Endothelial cell (in vitro differentiated cells): ENCODE measurements around the gene ATAD2B. TPM values are rescaled to one million over a fixed set of nuclear protein-coding genes. Genes with fewer than 3 reads are reported as not detected.

Experiments used
- DNase-seq: peaks from one replicate; pipeline ENCODE4 v3.0.0; 2021; ENCODE audit warnings: low spot score
- H3K27ac Mint-ChIP-seq: one replicate; pipeline ENCODE4 v1.8.0; 2021; ENCODE audit warnings: mixed read lengths, inconsistent platforms; ENCODE audit not compliant: unreplicated experiment
- H3K27me3 Mint-ChIP-seq: one replicate; pipeline ENCODE4 v1.8.0; 2021; ENCODE audit warnings: mild to moderate bottlenecking, moderate library complexity, mixed read lengths, inconsistent platforms; ENCODE audit not compliant: unreplicated experiment
- H3K36me3 Mint-ChIP-seq: one replicate; pipeline ENCODE4 v1.8.0; 2021; ENCODE audit warnings: mild to moderate bottlenecking, low read depth, mixed read lengths, inconsistent platforms; ENCODE audit not compliant: unreplicated experiment
- H3K4me1 Mint-ChIP-seq: one replicate; pipeline ENCODE4 v1.8.0; 2021; ENCODE audit warnings: mild to moderate bottlenecking, mixed read lengths, inconsistent platforms; ENCODE audit not compliant: unreplicated experiment
- H3K4me3 Mint-ChIP-seq: one replicate; pipeline ENCODE4 v1.8.0; 2021; ENCODE audit warnings: mild to moderate bottlenecking, mixed read lengths, inconsistent platforms; ENCODE audit not compliant: unreplicated experiment
- H3K9me3 Mint-ChIP-seq: one replicate; pipeline ENCODE4 v1.8.0; 2021; ENCODE audit warnings: mixed read lengths, inconsistent platforms; ENCODE audit not compliant: unreplicated experiment
- CTCF ChIP-seq: fragments of 200-600 bp; sonication (generic); IDR thresholded peaks from one replicate; pipeline ENCODE4 v1.5.0; 2021; ENCODE audit warnings: antibody characterized with exemption; ENCODE audit not compliant: unreplicated experiment
- total RNA-seq: library from RNA; stranded (reverse); fragmentation: NEBNext Ultra II Directional; extraction: Animal tissue kit (Norgen Biotek cat#: 25700); gene quantifications from one replicate; pipeline ENCODE4 v1.2.1, GENCODE V29; 2021; ENCODE audit not compliant: unreplicated experiment

Gene ATAD2B
- total RNA-seq, 1 donor from 2014 or later = 23.6 TPM

- Mint-ChIP-seq H3K9me3 (no peaks in the 10 kb centered on the region), H3K4me1 (peaks cover 24% of the 10 kb centered on the region), H3K27ac (peak overlapping the region; percentile 98), H3K27me3 (peaks cover 10% of the 10 kb centered on the region), H3K4me3 (peak overlapping the region; percentile 99), H3K36me3 (no peaks in the 10 kb centered on the region)
- DNase-seq = peak; percentile 30
- TF ChIP-seq CTCF = no peak
Observed at GRCh38 chr2:23925702-23926289, 1.1 kb downstream of the ATAD2B start.

- no peak overlapping the region for H3K27ac Mint-ChIP-seq
- DNase-seq = no peak
- H3K9me3 Mint-ChIP-seq = no peaks in the 10 kb centered on the region
- H3K4me1 Mint-ChIP-seq = peaks cover 24% of the 10 kb centered on the region
- peak overlapping the region; percentile 99 for H3K4me3 Mint-ChIP-seq
- no peak for TF ChIP-seq CTCF
- no peaks in the 10 kb centered on the region for H3K36me3 Mint-ChIP-seq
- peaks cover 10% of the 10 kb centered on the region for H3K27me3 Mint-ChIP-seq
Observed at GRCh38 chr2:23924589-23925359, 2.1 kb downstream of the ATAD2B start.

GRCh38 chr2:23918837-23919489 lies 8.0 kb downstream of the ATAD2B start:
- Mint-ChIP-seq H3K27ac (no peak overlapping the region), H3K9me3 (no peaks in the 10 kb centered on the region), H3K4me3 (no peak overlapping the region), H3K36me3 (no peaks in the 10 kb centered on the region), H3K27me3 (peaks cover 2% of the 10 kb centered on the region), H3K4me1 (peaks cover 10% of the 10 kb centered on the region)
- no peak for TF ChIP-seq CTCF
- no peak for DNase-seq

GRCh38 chr2:23916727-23917405 lies 10.1 kb downstream of the ATAD2B start:
- Mint-ChIP-seq H3K27me3 (peaks cover 2% of the 10 kb centered on the region), H3K9me3 (no peaks in the 10 kb centered on the region)
- DNase-seq = no peak

More at GRCh38 chr2:23916727-23917405, 10.1 kb downstream of the ATAD2B start:
- TF ChIP-seq CTCF = no peak
- peak overlapping the region; percentile 50 for H3K27ac Mint-ChIP-seq
- no peak overlapping the region for H3K4me3 Mint-ChIP-seq
- H3K36me3 Mint-ChIP-seq = no peaks in the 10 kb centered on the region
- peaks cover 6% of the 10 kb centered on the region for H3K4me1 Mint-ChIP-seq
